Stimulated activated CD8-positive, alpha-beta memory T cell treated with anti-CD3 and anti-CD28 coated beads, Interleukin-15, amount 100 ng/mL, for 1 hour (primary cell): ENCODE data around the gene MYRIP.
"Not testable (repeated sequence)": the region's sequence is repeated elsewhere in the genome, so short reads cannot be mapped to it uniquely, and the experiment has no call there.

Experiments used
- DNase-seq: peaks from one replicate; pipeline ENCODE4 v3.0.0-alpha.2; 2020; ENCODE audit warnings: low read depth

The MYRIP gene

DNA sequence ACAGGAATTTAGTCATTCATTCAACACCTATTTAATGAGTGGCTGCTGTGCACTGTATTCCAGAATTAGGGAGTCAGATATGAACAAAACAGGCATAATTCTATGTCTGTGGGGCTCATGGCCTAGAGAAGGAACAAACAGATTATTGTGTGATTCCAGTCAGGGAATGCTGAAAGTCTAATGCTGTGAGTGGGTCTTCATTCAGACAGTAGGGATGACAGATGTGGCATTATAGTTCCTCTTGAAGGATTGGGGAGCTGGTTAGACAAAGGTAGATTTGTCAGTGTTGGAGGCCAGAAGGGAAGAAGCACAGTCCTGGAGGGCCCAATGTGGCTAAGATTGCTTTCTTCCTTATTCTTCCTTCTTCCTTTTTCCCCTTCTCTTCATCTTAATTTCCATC, 273.7 kb downstream of the MYRIP start:
- DNase-seq: no peak

DNA sequence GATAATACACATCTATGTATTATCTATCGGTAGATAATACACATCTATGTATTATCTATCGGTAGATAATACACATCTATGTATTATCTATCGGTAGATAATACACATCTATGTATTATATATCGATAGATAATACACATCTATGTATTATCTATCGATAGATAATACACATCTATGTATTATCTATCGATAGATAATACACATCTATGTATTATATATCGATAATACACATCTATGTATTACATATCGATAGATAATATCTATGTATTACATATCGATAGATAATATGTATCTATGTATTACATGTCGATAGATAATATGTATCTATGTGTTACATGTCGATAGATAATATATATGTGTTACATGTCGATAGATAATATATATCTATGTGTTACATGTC, 275.0 kb downstream of the MYRIP start:
- not testable (repeated sequence) for DNase-seq

DNA sequence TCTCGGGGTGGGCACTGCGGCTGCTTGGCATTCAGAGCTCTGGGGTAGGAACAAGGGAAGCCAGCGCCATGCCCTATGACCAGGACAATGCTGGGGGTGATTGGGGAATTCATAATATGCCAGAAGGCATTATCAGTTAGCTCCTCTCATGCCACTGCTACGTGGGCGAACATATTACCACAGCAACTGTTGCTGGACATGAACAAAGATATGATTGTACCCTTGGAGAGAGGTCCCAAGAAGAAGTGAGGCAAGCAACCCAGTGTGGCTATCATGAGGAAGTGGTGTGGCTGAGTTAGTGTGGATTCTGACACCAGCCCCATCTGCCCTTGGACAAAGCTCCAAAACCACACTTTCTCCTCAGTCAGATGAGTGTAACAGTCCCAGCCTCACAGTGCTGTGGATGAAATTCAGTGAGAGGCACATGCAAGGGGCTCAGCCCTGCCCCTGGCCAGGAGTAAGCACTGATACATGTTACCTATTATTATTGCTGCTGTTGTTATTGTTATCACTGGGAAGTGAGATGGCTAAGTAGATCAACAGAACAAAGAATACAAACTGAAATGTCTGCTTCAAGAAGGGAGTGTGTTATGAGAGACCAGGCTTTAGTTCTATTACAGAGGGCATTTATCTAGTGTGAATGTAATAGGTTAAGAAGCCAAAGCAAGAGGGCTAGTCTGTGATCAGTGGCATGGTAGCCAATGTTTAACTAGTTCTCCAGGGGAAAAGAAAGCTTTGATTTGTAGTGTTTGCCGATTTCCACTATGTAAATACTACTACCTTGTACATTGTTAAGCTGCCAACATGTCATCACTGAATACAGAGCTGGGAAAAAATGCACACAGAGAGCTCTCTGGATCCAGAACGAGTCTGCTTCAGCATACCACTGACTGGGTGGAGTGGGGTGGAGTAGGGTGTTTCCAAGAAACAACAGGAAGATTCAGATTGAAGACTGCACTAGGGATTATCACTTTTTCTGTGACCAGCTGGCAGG, 277.8 kb downstream of the MYRIP start:
- DNase-seq: no peak

DNA sequence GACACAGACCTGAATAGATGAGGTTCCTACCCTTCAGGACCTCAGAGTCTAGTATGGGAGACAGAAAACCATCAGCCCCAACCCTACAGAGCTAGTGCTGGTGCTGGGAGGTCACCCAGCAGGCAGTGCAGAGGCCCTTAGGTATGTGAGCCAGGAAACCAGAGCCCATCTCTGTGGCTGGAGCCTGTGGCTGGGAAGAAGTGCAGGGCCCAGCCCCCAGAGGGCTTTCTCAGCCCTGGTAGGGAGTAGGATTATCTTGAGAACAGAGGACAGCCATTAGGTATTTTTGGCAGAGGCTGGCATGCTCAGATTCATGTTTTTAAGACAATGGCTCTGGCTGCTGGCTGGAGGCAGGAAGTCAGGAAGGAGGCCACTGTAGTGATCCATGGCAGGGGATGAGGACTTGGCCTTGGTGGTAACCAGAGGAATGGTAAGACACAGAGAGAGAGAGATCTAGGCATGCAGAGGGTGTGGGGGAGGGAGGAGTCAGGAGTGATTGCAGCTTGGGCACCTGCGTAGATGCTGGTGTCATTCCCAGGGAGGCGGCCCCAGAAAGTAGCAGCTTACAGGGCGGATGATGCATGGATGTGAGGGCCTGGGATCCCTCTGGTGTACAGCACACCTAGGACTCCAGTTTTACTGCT, 279.2 kb downstream of the MYRIP start:
- no peak for DNase-seq

DNA sequence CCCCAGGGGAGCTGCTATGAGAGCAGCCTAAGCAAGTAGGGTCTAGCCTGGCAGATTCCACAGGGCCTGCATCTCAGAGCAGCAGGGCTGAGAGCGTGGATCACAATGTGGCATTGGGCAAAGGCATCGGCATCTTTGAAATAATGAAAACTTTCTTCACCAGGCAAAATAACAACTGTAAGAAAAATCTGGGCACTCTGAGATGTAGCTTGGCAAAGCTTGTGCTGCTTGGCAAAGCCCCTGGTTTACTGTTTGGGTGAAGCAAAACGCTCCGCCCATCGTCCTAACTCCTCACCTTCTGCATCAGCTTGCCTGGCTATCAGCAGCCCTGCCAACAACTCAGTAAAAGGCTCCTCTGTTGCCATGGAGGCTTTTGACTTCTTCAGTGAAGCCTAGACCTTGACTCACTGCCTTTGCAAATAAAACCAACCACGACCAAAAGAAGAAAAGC, 287.3 kb downstream of the MYRIP start:
- no peak for DNase-seq

DNA sequence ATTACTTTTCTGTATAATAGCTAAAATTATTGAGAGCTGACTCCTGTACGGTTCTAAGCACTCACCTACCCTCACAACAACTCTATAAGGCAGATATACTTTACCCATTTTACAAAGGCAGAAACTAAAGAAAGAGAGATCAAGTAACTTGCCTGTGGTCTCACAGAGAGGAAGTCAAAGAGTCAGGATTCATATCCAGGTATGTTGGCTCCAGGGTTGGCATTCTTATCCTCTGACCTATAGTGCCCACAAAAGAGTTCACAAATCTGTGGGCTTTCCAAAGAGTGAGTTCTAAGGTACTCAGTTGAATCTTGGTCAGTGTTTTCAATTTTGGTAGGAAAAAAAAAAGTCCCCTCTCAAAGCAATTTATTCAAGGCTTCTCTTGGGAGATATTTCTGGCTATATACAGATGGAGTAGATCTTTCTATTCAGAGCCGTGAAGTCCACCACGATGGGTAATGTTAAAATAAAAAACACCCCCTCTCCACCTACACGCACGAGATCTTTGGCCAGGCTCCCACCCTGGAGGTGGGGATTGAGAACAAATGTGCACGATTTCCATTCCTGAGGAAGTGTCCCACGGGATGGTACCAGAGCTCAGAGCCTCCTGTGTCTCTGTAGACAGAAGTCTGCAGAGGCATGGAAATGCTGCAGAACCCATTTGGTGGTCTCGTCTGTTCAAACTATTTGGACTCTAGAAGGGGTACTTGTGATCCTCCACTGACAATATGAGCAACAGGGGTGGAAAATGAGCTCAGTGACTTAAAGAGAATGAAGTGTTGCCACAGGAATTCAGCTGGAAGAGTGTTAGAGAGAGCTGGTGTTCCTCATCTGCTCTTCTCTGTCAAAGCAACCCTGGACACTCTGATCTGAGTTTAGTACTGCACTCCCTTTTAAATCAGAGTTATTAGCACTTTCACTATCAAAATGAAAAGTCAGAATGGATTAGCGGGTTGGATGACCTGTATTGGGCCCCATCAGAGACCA, 288.0 kb downstream of the MYRIP start:
- DNase-seq: no peak

DNA sequence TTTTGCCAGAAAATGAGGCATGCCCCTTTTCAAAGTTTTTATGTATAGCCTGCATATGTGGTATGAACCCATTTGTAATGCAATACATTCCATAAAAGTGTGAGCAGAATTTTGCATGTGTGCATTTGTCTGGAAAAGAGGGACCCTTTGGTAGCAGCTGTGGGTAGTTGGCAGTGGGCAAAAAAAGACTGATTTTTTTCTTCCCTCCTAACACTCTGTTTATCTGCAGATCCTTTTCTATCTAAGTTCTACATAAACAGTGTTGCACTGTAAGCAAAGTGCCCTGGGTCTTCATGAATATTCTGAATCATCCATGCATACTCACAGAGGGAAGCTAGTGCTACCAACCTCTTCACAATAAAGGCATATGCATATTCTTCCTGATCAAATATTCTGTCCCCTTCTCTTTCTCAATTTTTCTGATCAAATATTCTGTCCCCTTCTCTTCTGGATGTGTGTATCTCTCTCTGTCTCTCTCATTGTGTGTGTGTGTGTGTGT, 288.9 kb downstream of the MYRIP start:
- no peak for DNase-seq

DNA sequence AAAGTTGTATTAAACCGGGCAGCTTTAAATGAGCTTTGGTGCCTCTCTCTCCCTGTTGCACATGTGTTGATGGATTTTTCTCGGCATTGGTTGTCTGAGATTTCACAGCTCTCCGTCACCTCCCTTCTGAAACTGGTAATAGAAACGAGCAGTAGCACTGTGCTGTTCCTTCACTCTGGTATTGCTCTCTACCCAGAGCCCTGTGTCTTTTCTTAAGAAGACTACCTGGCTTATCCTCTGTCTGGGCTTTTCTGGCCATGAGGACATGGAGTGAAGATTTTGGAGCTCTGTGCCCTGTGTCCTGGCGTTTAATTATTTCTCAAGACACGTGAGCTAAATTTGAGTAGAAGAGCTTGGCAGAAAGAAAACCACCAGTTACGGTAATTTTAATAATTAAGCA, 290.5 kb downstream of the MYRIP start:
- no peak for DNase-seq

DNA sequence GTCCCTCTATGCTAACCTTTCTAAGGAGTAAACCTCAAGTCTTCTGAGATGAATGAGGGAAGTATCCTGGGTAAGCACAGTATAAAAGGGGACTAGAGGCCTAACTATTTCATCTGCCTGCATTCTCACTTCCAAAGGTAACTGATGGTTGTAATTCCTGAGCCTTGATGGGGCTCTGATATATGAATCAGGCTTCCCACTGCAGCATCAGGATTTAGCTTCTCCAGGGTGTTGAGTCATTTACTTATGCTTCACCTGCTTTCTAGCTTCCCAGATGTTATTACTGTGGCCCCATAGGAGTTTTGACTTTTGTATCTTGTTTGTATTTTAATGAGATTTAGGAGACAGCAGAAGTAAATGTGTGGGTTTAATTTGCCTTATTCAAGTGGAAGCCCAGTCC, 292.8 kb downstream of the MYRIP start:
- DNase-seq: no peak

DNA sequence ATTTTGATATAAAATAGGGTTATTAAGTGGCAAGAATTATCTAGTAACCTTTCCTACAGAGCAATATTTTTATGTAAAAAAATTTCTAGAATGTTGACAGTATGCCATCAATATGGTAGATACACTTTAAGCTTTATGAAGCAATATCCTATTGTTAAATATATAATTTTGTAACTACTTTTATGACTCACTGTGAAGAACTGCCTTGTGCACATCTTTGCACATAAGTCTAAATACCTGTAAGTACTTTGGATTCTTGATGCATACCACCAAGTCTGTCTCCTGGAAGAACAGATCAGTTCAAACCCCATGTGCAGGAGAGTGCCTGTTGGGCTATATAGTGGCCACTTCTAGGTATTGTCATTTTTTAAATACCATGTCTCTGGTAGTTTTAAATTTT, 294.4 kb downstream of the MYRIP start:
- no peak for DNase-seq

DNA sequence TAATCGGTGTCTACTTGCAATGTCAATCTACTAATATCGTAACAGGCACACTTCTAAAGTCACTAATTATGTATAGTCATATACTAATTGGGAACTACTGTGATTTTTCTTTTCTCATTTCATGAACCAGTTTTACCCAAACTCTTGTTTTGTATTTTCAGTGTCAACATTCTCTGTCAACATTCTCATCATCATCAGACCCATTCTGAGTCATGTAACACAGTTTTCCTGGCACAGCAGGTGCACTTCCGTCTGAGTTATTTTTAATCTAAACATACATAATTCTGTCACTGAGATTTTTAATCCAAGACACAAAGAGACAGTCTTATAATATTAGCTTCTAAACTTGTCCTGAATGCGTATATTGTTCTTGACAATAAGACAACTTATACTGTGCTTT, 295.0 kb downstream of the MYRIP start:
- no peak for DNase-seq

DNA sequence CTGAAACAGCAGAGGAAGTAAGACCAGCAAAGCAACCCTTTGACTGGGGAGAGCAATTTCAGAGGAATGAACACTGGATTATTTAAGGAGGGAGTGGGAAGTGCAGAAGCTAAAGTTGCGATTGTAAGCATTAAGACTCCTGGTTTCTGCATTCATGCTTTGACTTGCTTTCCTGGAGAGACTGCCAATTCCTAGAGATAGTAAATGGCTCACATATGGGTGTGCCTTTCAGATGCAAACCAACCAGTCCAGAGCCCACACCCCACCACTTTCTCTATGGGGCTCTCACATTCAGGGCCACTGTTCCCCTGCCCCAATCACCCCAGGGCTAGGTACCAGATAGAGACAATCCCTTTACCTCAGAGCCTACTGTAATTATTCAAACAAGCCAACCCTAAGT, 299.2 kb downstream of the MYRIP start:
- no peak for DNase-seq

DNA sequence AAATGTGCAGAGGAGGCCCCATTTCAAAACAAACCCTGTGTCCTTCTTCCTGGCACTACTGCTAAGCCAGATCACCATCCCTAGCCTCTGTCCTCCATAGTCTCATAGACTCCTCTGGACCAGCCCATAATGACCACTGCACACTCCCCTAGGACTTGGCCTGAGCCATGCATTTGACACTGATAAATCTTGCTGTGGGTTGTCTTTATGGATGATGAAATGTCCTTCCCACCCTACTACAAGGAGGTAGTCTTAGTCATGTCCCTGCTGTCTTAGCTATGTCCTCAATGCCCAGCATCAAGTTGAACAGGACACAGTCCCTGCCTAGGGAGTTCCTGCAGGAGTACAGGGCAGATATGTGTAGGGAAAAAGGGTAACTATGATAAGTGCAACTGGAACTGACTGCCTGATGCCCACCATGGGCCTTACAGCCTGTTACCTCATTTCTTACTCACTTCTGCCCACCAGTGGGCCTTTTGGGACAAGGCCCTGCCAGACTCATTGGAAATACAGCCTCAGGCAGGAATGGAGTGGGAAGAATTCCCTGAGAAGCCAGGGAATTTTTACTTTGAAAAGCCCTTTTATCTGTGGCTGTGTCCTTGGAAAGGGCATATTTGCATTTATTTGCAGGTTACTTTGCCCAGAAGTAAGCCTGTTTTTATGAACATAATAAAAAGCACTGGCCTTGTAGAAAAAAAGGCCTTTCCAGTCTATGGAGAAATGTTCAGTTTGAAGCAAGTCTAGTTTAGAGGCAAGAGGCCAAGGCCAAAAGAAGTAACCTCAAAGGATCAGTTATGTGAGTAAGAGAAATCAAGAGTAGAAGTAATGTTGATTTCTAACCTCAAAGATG, 300.5 kb downstream of the MYRIP start:
- no peak for DNase-seq

DNA sequence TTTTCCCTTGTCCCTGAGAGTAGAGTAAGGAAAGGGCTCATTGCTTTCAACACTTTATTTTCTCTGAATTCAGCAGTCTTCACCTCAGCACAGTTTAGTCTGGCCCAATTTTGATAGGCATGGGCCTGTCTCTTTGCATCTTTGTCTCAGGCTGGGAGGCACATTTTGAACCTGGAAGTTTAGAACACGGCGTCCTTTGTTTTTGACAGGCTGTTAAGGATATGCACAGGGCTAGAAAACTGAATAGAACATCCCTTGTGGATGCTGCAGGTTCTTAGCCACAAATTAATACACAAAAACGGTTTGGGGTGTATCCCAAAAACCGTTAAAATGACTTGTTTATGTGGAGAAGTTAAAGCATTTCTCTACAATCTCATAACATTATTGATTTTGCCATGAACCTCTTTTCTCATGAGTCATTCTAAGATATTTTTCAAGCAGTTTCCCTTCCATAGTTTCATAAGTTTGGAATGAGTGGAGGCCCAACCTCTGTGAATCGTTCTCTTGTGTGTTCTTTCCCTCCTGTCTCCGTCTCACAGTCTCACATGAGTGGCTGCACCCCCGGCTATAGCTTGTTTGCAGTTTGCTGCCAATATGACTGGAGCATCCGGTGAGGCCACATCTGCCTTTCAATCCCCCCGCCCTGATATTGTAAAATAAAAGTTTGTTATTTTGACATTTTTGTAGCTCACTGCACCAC, 307.2 kb downstream of the MYRIP start:
- no peak for DNase-seq

DNA sequence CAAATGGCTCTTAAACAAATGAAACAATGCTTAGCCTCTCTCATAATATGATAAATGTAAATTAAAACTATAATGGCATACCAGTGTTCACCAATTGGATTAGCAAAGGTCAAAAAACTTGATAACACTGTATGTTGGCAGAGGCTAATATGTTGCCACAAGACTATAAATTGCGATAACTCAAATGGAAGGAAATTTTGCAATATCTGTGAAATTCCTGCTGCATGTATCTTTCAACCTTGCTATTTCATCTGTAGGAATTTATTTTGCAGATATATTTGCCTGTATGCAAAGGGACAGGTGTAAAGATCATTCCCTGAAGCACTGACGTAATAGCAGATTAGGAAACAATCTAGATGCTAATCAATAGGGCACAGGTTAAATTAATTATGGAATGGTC, 308.7 kb downstream of the MYRIP start:
- no peak for DNase-seq

DNA sequence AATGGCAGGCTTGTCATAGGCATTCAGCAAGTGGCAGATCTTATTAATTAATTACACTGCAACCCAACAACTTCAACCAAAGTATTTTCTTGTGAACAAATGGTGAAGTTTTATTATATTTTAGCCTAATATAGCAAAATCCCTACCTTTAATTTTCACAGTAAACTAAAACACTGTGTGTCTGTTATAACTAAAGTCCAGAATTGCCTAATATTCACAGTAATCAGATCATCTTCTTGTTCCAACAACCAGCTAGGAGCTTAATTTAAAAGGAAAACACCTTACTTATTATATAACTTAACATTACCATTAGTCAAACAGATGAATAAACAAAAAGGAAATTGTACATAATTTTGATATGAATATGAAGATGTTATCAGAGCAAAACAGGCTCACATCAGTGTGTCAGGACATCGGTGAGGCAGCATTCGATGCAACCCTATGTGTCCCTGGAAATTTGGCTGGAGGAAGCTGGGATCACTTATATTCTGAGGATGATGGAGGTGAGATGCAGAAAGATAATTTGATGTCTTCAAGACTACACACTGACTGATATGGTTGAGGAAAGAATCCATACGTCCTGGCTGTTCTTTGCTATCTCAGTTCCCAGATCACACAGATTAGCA, 310.8 kb downstream of the MYRIP start:
- no peak for DNase-seq

DNA sequence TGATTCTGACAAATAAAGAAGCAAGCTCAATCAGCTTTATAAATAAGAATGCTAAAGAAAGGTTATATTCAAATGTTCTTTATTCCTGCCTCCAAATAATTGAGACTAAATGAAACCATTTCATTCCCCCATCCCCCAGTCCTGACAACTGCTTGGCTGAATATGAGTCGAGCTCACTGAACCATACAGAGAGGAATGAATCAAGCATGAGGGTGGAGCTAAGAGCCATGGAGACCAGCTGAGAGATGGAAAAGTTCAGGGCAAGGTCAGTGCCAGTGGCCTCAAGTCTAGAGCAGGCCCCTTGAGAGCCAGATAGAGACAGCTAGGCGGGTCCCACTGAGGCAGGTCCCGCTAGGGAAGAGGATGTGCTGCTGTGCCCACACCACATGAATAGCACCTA, 311.4 kb downstream of the MYRIP start:
- DNase-seq: no peak

DNA sequence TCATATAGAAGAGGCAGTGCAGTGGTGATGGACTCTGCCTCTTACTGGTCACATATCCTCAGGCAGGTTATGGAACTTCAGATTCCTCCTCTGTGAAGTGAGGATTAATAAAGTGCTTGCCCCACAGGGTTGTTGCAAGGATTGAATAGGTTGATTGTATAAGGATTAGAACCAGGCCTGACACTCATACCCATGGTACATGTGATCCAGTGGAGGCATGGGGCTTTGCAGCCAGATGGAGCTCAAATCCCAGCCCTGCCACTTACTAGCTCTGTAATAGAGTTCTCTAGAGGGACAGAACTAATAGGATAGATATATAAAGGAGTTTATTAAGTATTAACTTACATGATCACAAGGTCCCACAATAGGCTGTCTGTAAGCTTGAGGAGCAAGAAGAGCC, 315.5 kb downstream of the MYRIP start:
- no peak for DNase-seq

DNA sequence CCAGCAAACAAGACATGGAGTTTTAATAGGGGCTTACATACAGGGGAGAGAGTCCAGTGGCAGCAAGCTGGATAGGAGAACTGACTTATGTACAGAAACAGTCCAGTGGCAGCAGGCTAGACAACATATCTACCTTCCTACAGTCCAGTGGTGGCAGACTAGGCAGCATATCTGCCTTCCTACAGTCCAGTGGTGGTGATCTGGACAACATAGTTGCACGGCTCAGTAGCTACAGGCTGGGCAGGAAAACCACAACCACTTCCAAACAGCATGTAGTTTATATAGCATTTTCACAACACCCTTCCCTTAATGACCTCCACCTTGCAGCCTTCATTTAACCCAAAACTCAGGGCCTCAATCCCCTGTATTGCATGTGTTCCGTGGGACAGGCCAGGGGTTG, 318.8 kb downstream of the MYRIP start:
- DNase-seq: no peak

DNA sequence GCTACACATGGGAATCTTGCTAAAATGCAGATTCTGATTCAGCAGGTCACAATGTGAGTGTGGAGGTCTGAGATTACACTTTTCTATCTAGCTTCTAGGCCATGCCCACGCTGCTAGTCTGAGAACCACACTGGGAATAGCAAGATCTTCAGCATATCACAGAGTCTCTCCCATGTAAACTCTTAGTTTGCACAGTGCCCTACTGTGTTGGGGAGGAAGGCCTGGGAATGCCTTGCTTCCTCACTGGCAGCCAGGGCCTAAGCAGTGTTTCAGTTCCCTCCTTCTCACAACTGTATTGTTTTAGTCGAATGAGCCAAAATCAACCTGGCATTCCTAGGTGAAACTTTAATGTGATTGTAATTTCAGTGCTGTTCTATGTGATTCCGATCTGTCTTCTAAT, 320.1 kb downstream of the MYRIP start:
- no peak for DNase-seq
